ENCODE measurements around the gene KRT26. TPM values are rescaled to one million over a fixed set of nuclear protein-coding genes. Genes with fewer than 3 reads are reported as not detected.
"Not testable (repeated sequence)": the region's sequence is repeated elsewhere in the genome, so short reads cannot be mapped to it uniquely, and the experiment has no call there.

The KRT26 gene
- total RNA-seq, 1 experiment from 2014 or later = not detected

- H3K36me3 Mint-ChIP-seq (ENCODE audit: insufficient read depth, unreplicated experiment) = peaks cover 38% of the 10 kb centered on the region
- no peaks in the 10 kb centered on the region for H3K9me3 Mint-ChIP-seq (ENCODE audit: unreplicated experiment)
- no peak overlapping the region for H3K4me3 Mint-ChIP-seq (ENCODE audit: unreplicated experiment)
- TF ChIP-seq CTCF (IDR thresholded peaks at IDR 0.05; ENCODE audit: unreplicated experiment) = no peak
- no peak for DNase-seq (ENCODE audit: unreplicated experiment)
- no peaks in the 10 kb centered on the region for H3K27me3 Mint-ChIP-seq (ENCODE audit: insufficient read depth, unreplicated experiment)
- peak overlapping the region; percentile 54 for H3K27ac Mint-ChIP-seq (ENCODE audit: low read depth, unreplicated experiment)
- CTCF ChIA-PET = interaction anchor here (0.7 to 1.3 kb wide), 3 partner anchors 25 to 847 kb away, joined by 4 to 7 read pairs (median 6); no protein-coding TSS in a partner anchor
- BruUV-seq (replicated peaks) = no TSS peak
- POLR2A ChIA-PET = interaction anchor here (0.6 to 6.3 kb wide), 6 partner anchors 9 to 873 kb away, joined by 3 to 235 read pairs (median 22); partner anchors contain the start of gene EIF1
- peaks cover 24% of the 10 kb centered on the region for H3K4me1 Mint-ChIP-seq (ENCODE audit: insufficient read depth, unreplicated experiment)
- intact Hi-C loops (cut with micrococcal nuclease) = no loop called here
Measured at GRCh38 chr17:40816569-40816968, 44.6 kb upstream of the KRT26 start.

- intact Hi-C loops (cut with micrococcal nuclease) = no loop called here
- no TSS peak for BruUV-seq (replicated peaks)
- Mint-ChIP-seq H3K4me1 (ENCODE audit: insufficient read depth, unreplicated experiment) (peaks cover 28% of the 10 kb centered on the region), H3K9me3 (ENCODE audit: unreplicated experiment) (no peaks in the 10 kb centered on the region), H3K36me3 (ENCODE audit: insufficient read depth, unreplicated experiment) (peaks cover 34% of the 10 kb centered on the region), H3K4me3 (ENCODE audit: unreplicated experiment) (no peak overlapping the region), H3K27me3 (ENCODE audit: insufficient read depth, unreplicated experiment) (no peaks in the 10 kb centered on the region), H3K27ac (ENCODE audit: low read depth, unreplicated experiment) (no peak overlapping the region)
- ChIA-PET POLR2A (interaction anchor here (0.7 to 6.3 kb wide), 5 partner anchors 11 to 874 kb away, joined by 3 to 235 read pairs (median 4); partner anchors contain the start of gene EIF1), CTCF (interaction anchor here (0.6 to 1.3 kb wide), 5 partner anchors 24 to 850 kb away, joined by 3 to 7 read pairs (median 6); no protein-coding TSS in a partner anchor)
- no peak for DNase-seq (ENCODE audit: unreplicated experiment)
- no peak for TF ChIP-seq CTCF (IDR thresholded peaks at IDR 0.05; ENCODE audit: unreplicated experiment)
Measured at GRCh38 chr17:40815381-40815780, 43.4 kb upstream of the KRT26 start.

GRCh38 chr17:40814657-40815056 lies 42.7 kb upstream of the KRT26 start:
- ChIA-PET POLR2A (interaction anchor here (1.3 to 6.3 kb wide), 2 partner anchors 13 to 37 kb away, joined by 5 to 235 read pairs; no protein-coding TSS in a partner anchor), CTCF (interaction anchor here (1.0 to 1.2 kb wide), 2 partner anchors 541 to 734 kb away, joined by 5 to 7 read pairs; no protein-coding TSS in a partner anchor)
- intact Hi-C loops (cut with micrococcal nuclease) = not testable (repeated sequence)

GRCh38 chr17:40813804-40814203 lies 41.8 kb upstream of the KRT26 start:
- peak; percentile 70 for DNase-seq (ENCODE audit: unreplicated experiment)
- Mint-ChIP-seq H3K4me1 (ENCODE audit: insufficient read depth, unreplicated experiment) (peaks cover 30% of the 10 kb centered on the region), H3K36me3 (ENCODE audit: insufficient read depth, unreplicated experiment) (peaks cover 21% of the 10 kb centered on the region), H3K27ac (ENCODE audit: low read depth, unreplicated experiment) (peak overlapping the region; percentile 44), H3K27me3 (ENCODE audit: insufficient read depth, unreplicated experiment) (no peaks in the 10 kb centered on the region), H3K9me3 (ENCODE audit: unreplicated experiment) (no peaks in the 10 kb centered on the region), H3K4me3 (ENCODE audit: unreplicated experiment) (no peak overlapping the region)
- intact Hi-C loops (cut with micrococcal nuclease) = no loop called here
- CTCF ChIA-PET = no interaction called here
- no TSS peak for BruUV-seq (replicated peaks)
- TF ChIP-seq CTCF (IDR thresholded peaks at IDR 0.05; ENCODE audit: unreplicated experiment) = no peak
- POLR2A ChIA-PET = interaction anchor here (0.7 to 2.2 kb wide), 2 partner anchors 14 to 704 kb away, joined by 4 to 6 read pairs; no protein-coding TSS in a partner anchor

More at GRCh38 chr17:40814657-40815056, 42.7 kb upstream of the KRT26 start:
- H3K9me3 Mint-ChIP-seq (ENCODE audit: unreplicated experiment); BruUV-seq (replicated peaks); H3K27ac Mint-ChIP-seq (ENCODE audit: low read depth, unreplicated experiment); H3K4me3 Mint-ChIP-seq (ENCODE audit: unreplicated experiment); H3K27me3 Mint-ChIP-seq (ENCODE audit: insufficient read depth, unreplicated experiment); DNase-seq (ENCODE audit: unreplicated experiment): not testable (repeated sequence)
- peaks cover 27% of the 10 kb centered on the region for H3K36me3 Mint-ChIP-seq (ENCODE audit: insufficient read depth, unreplicated experiment)
- peaks cover 29% of the 10 kb centered on the region for H3K4me1 Mint-ChIP-seq (ENCODE audit: insufficient read depth, unreplicated experiment)

Data from MCF 10A (cell line).